SU-DHL-6 (cell line): ENCODE data around the gene RNF111.

Experiments
- H2AFZ ChIP-seq: fragments of 200-600 bp; sonication (generic); 2 replicates; pipeline ENCODE4 v1.6.1; 2014; ENCODE audit warnings: low read depth, mild to moderate bottlenecking, moderate library complexity, mixed read lengths, antibody characterized with exemption, low read length; ENCODE audit not compliant: severe bottlenecking
- H3F3A ChIP-seq: fragments of 200-600 bp; shearing (Covaris generic); 2 replicates; pipeline ENCODE4 v1.6.0; 2016; ENCODE audit warnings: antibody characterized with exemption, mild to moderate bottlenecking; ENCODE audit not compliant: insufficient read depth
- H3K27ac ChIP-seq: fragments of 200-600 bp; sonication (generic); 2 replicates; pipeline ENCODE4 v1.5.1; 2016; ENCODE audit warnings: low read depth, mild to moderate bottlenecking, low read length, moderate library complexity, mixed read lengths
- H3K27me3 ChIP-seq: fragments of 200-600 bp; sonication (generic), shearing (Covaris generic); 2 replicates; pipeline ENCODE4 v1.6.0; 2014; ENCODE audit warnings: mild to moderate bottlenecking, low read length
- H3K36me3 ChIP-seq: fragments of 200-600 bp; sonication (generic); 2 replicates; pipeline ENCODE4 v1.6.1; 2014; ENCODE audit warnings: mild to moderate bottlenecking, low read length, mixed read lengths
- H3K4me2 ChIP-seq: fragments of 300-600, 200-600 bp; shearing (Covaris generic), sonication (generic); 2 replicates; pipeline ENCODE4 v1.6.0; 2014; ENCODE audit warnings: low read length, low read depth, mild to moderate bottlenecking; ENCODE audit not compliant: poor library complexity, severe bottlenecking
- H3K4me3 ChIP-seq: fragments of 200-600 bp; sonication (generic); 2 replicates; pipeline ENCODE4 v1.5.1; 2014; ENCODE audit warnings: antibody characterized with exemption, low read length, mild to moderate bottlenecking, mixed read lengths; ENCODE audit not compliant: insufficient read depth, poor library complexity, severe bottlenecking
- H3K79me2 ChIP-seq: fragments of 200-600 bp; sonication (generic); 2 replicates; pipeline ENCODE4 v1.6.1; 2014; ENCODE audit warnings: mild to moderate bottlenecking, low read length, moderate library complexity; ENCODE audit not compliant: insufficient read depth
- H3K9ac ChIP-seq: fragments of 200-600 bp; sonication (generic); 2 replicates; pipeline ENCODE4 v1.7.0; 2014; ENCODE audit warnings: mild to moderate bottlenecking, low read length
- H3K9me2 ChIP-seq: fragments of 200-600 bp; sonication (generic); replicated peaks from 2 replicates; pipeline ENCODE4 v1.6.1; 2014; ENCODE audit warnings: low read length; ENCODE audit not compliant: insufficient read depth
- H3K9me3 ChIP-seq: fragments of 200-600 bp; sonication (generic); 2 replicates; pipeline ENCODE4 v1.6.1; 2014; ENCODE audit warnings: low read length, mixed read lengths; ENCODE audit not compliant: insufficient read depth
- H4K20me1 ChIP-seq: fragments of 200-600 bp; sonication (generic); 2 replicates; pipeline ENCODE4 v1.6.1; 2014; ENCODE audit warnings: low read depth, mild to moderate bottlenecking, antibody characterized with exemption, low read length, moderate library complexity, mixed read lengths
- EZH2phosphoT487 ChIP-seq: fragments of 200-600 bp; sonication (generic), shearing (Covaris generic); conservative IDR thresholded peaks from 2 replicates; pipeline ENCODE4 v1.6.1; 2018; ENCODE audit warnings: mild to moderate bottlenecking, antibody characterized with exemption, low read length, moderate library complexity, mixed read lengths
- TF ChIP-seq, protein P1 (sequence below): fragments of 200-600 bp; sonication (generic); IDR thresholded peaks from one replicate; pipeline ENCODE4 v1.5.1; 2017; ENCODE audit warnings: antibody characterized with exemption, mild to moderate bottlenecking, low read length, moderate library complexity; ENCODE audit not compliant: insufficient read depth, poor library complexity, severe bottlenecking

The RNF111 gene

DNA sequence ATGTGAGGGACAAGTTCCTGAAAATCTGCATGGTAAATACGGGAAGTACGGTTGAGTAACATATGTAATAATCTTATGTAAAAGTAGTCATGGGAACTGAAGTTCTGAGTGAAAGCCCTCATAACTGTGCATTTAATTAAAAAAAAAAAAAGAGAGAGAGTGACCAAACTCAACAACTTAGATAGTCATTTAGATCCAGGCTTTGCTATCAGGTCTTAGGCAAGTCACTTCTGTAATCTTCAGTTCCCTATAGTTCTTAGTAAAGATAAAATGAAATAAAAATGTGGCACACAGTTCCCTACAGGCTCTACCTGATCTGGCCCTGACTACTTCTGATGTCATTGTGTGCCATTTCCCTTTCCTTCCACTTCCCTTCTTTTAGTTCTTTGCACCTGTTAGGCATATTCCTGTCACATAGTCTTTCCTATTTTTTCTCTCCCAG, 15.0 kb downstream of the RNF111 start:
- no peak overlapping the region for H3K27ac ChIP-seq
- H2AFZ ChIP-seq = no peak overlapping the region
- H3K9ac ChIP-seq = no peak overlapping the region
- peaks cover 10% of the 10 kb centered on the region for H4K20me1 ChIP-seq
- H3K36me3 ChIP-seq = peaks cover 25% of the 10 kb centered on the region
- no peaks in the 10 kb centered on the region for H3K9me2 ChIP-seq
- no peak overlapping the region for H3K4me2 ChIP-seq
- TF ChIP-seq EZH2phosphoT487 = no peak
- TF ChIP-seq, protein P1, sequence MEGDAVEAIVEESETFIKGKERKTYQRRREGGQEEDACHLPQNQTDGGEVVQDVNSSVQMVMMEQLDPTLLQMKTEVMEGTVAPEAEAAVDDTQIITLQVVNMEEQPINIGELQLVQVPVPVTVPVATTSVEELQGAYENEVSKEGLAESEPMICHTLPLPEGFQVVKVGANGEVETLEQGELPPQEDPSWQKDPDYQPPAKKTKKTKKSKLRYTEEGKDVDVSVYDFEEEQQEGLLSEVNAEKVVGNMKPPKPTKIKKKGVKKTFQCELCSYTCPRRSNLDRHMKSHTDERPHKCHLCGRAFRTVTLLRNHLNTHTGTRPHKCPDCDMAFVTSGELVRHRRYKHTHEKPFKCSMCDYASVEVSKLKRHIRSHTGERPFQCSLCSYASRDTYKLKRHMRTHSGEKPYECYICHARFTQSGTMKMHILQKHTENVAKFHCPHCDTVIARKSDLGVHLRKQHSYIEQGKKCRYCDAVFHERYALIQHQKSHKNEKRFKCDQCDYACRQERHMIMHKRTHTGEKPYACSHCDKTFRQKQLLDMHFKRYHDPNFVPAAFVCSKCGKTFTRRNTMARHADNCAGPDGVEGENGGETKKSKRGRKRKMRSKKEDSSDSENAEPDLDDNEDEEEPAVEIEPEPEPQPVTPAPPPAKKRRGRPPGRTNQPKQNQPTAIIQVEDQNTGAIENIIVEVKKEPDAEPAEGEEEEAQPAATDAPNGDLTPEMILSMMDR = no peak
- peaks cover 13% of the 10 kb centered on the region for H3F3A ChIP-seq
- H3K79me2 ChIP-seq = peaks cover 98% of the 10 kb centered on the region
- H3K9me3 ChIP-seq = no peaks in the 10 kb centered on the region
- no peak overlapping the region for H3K4me3 ChIP-seq
- no peaks in the 10 kb centered on the region for H3K27me3 ChIP-seq

DNA sequence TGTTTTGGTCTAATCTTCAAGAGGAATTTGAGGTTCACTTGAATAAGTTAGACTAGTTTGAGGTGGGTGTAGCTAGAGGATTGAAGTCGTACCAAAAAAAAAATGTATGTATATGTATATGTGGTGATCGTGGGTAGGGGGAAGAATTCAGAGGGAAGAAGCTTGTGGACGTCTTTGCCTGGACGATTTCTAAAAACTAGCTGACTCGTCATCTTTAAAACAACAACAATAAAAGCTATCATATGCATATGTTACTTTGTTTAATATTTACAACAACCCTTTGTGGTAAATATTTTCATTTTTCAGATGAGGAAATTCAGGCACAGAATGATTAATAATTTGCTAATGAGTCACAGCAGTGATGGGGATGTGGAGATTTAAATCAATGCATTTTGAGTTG, 18.1 kb downstream of the RNF111 start:
- Histone ChIP-seq H3K9ac (no peak overlapping the region), H3K79me2 (peaks cover 95% of the 10 kb centered on the region)
- TF ChIP-seq, protein P1 = no peak

DNA sequence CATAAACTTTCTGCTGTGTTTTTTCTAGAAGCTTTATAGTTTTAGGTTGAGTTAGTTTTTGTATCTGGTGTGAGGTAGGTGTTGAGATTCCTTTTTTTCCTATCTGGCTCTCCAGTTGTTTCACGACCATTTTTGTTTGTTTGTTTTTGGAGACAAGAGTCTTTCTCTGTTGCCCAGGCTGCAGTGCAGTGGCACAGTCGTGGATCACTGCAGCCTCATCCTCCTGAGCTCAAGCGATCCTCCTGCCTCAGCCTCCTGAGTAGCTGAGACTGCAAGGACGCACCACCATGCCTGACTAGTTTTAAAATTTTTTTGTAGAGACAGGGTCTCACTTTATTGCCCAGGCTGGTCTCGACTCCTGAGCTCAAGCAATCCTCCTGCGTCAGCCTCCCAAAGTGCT, 20.6 kb downstream of the RNF111 start:
- no peak overlapping the region for H2AFZ ChIP-seq
- no peak overlapping the region for H3K4me2 ChIP-seq
- H3K9me2 ChIP-seq = no peaks in the 10 kb centered on the region
- no peak for TF ChIP-seq EZH2phosphoT487
- TF ChIP-seq, protein P1 = no peak
- peaks cover 95% of the 10 kb centered on the region for H3K79me2 ChIP-seq
- H4K20me1 ChIP-seq = no peaks in the 10 kb centered on the region
- peaks cover 9% of the 10 kb centered on the region; the same call in 1 of the 2 replicates for H3F3A ChIP-seq
- no peak overlapping the region for H3K9ac ChIP-seq
- no peaks in the 10 kb centered on the region for H3K27me3 ChIP-seq
- no peak overlapping the region for H3K4me3 ChIP-seq
- H3K27ac ChIP-seq = no peak overlapping the region
- H3K9me3 ChIP-seq = no peaks in the 10 kb centered on the region
- H3K36me3 ChIP-seq = peaks cover 22% of the 10 kb centered on the region

More for the DNA sequence above, 18.1 kb downstream of the RNF111 start:
- Histone ChIP-seq H3K27me3 (no peaks in the 10 kb centered on the region), H3K4me2 (no peak overlapping the region), H3K9me3 (no peaks in the 10 kb centered on the region), H4K20me1 (peaks cover 5% of the 10 kb centered on the region), H3F3A (peaks cover 13% of the 10 kb centered on the region), H3K4me3 (no peak overlapping the region), H3K9me2 (no peaks in the 10 kb centered on the region), H2AFZ (no peak overlapping the region), H3K27ac (no peak overlapping the region), H3K36me3 (peaks cover 25% of the 10 kb centered on the region)
